H1 (cell line): Measurements from ENCODE around the gene PLPP4. TPM values are rescaled to one million over a fixed set of nuclear protein-coding genes. Genes with fewer than 3 reads are reported as not detected.

Experiments used
- CTCF ChIA-PET: fragments of 300-600 bp; sonication (Branson Sonifier 250); formaldehyde crosslinking; loops from one replicate; lab custom pipeline; 2021; ENCODE audit not compliant: partially characterized antibody; lab: Charles Lee
- POLR2A ChIA-PET: fragments of 300-600 bp; sonication (Branson Sonifier 250); formaldehyde crosslinking; loops from one replicate; lab custom pipeline; 2021; ENCODE audit warnings: inconsistent platforms; ENCODE audit not compliant: partially characterized antibody; lab: Charles Lee
- DNase-seq, 2 experiments: peaks; one replicate each; pipeline versions ENCODE4 v3.0.0 to v3.0.0-alpha.2; 2010 to 2022; ENCODE audit warnings: low spot score in 2 of 2, low read depth in 1 of 2, mixed read lengths in 1 of 2
- FAIRE-seq: peaks from 2 replicates; lab custom pipeline; 2011; peaks lifted over from hg19 to GRCh38; lab: Jason Lieb, UNC
- H2AFZ ChIP-seq: 2 replicates; pipeline ENCODE4 v1.8.1; 2012; ENCODE audit warnings: low read length, inconsistent platforms
- H2AK5ac ChIP-seq: 2 replicates; pipeline ENCODE4 v1.6.1; 2013; ENCODE audit warnings: low read depth, low read length
- H2BK120ac ChIP-seq: replicated peaks from 2 replicates; pipeline ENCODE3; 2013; ENCODE audit warnings: low read depth, low read length, inconsistent platforms
- H2BK12ac ChIP-seq: 2 replicates; pipeline ENCODE4 v1.6.1; 2013; ENCODE audit warnings: low read depth, low read length
- H2BK15ac ChIP-seq: 2 replicates; pipeline ENCODE4 v1.6.1; 2013; ENCODE audit warnings: low read length
- H2BK20ac ChIP-seq: 2 replicates; pipeline ENCODE4 v1.6.1; 2013; ENCODE audit warnings: low read length
- H2BK5ac ChIP-seq: 2 replicates; pipeline ENCODE4 v1.6.1; 2013; ENCODE audit warnings: low read depth, low read length
- H3K14ac ChIP-seq: 2 replicates; pipeline ENCODE4 v1.6.1; 2013; ENCODE audit warnings: inconsistent platforms; ENCODE audit not compliant: insufficient read length
- H3K18ac ChIP-seq: 2 replicates; pipeline ENCODE4 v1.6.1; 2013; ENCODE audit warnings: low read length; ENCODE audit errors: extremely low read depth
- H3K23ac ChIP-seq: 2 replicates; pipeline ENCODE4 v1.6.1; 2013; ENCODE audit warnings: inconsistent platforms; ENCODE audit not compliant: insufficient read length
- H3K23me2 ChIP-seq: 2 replicates; pipeline ENCODE4 v1.6.1; 2013; ENCODE audit warnings: low read depth, low read length
- H3K27ac ChIP-seq: 2 replicates; pipeline ENCODE4 v1.6.1; 2011; ENCODE audit warnings: low read depth, low read length, inconsistent platforms
- H3K27me3 ChIP-seq, 4 experiments: replicated peaks in 1 of 4; 1 replicate in 1 of 4; 2 replicates in 3 of 4; pipeline versions ENCODE4 v1.6.1 to v1.8.1; 2011 to 2013; ENCODE audit warnings: low read length in 3 of 4, mild to moderate bottlenecking in 3 of 4, inconsistent platforms in 2 of 4, mixed read lengths in 2 of 4, moderate library complexity in 1 of 4; ENCODE audit not compliant: control insufficient read depth in 3 of 4, insufficient read depth in 3 of 4; ENCODE audit errors: extremely low read depth in 1 of 4
- H3K36me3 ChIP-seq, 4 experiments: 2 replicates each; pipeline versions ENCODE4 v1.6.1 to v1.8.1; 2011 to 2013; ENCODE audit warnings: mild to moderate bottlenecking in 4 of 4, low read length in 3 of 4, moderate library complexity in 2 of 4, control low read depth in 1 of 4, inconsistent platforms in 1 of 4; ENCODE audit not compliant: insufficient read depth in 4 of 4, control insufficient read depth in 2 of 4
- H3K4ac ChIP-seq: replicated peaks from 2 replicates; pipeline ENCODE3; 2013; ENCODE audit warnings: low read length, low read depth, mixed read lengths, inconsistent platforms; ENCODE audit not compliant: insufficient read length
- H3K4me1 ChIP-seq, 4 experiments: replicated peaks in 1 of 4; 1 replicate in 1 of 4; 2 replicates in 3 of 4; pipeline versions ENCODE4 v1.6.1 to v1.8.1; 2011 to 2013; ENCODE audit warnings: low read length in 3 of 4, inconsistent platforms in 2 of 4, mixed read lengths in 1 of 4; ENCODE audit not compliant: insufficient read depth in 4 of 4, control insufficient read depth in 3 of 4
- H3K4me2 ChIP-seq, 2 experiments: 2 replicates each; pipeline versions ENCODE4 v1.6.1 to v1.8.1; 2011 to 2013; ENCODE audit warnings: low read depth in 2 of 2, low read length in 2 of 2, control low read depth in 1 of 2, inconsistent platforms in 1 of 2, mild to moderate bottlenecking in 1 of 2; ENCODE audit not compliant: insufficient read depth in 1 of 2
- H3K4me3 ChIP-seq, 4 experiments: fragments of 200-600, 300-600 bp in 1 of 4; sonication (generic), shearing (Covaris generic), sonication (Bioruptor Twin) in 1 of 4; 2 replicates each; pipeline versions ENCODE4 v1.5.1 to v1.8.1; 2011 to 2016; ENCODE audit warnings: low read length in 4 of 4, low read depth in 3 of 4, control low read depth in 2 of 4, inconsistent platforms in 2 of 4, mild to moderate bottlenecking in 2 of 4, mixed read lengths in 1 of 4, moderate library complexity in 1 of 4; ENCODE audit not compliant: insufficient read depth in 2 of 4; ENCODE audit errors: extremely low read depth in 1 of 4
- H3K56ac ChIP-seq: replicated peaks from 2 replicates; pipeline ENCODE3; 2013; ENCODE audit warnings: low read depth, mild to moderate bottlenecking, mixed read lengths, low read length, inconsistent platforms; ENCODE audit not compliant: insufficient read length
- H3K79me1 ChIP-seq: 2 replicates; pipeline ENCODE4 v1.6.1; 2013; ENCODE audit warnings: low read depth, low read length, control low read depth
- H3K79me2 ChIP-seq, 2 experiments: 2 replicates each; pipeline versions ENCODE4 v1.6.1 to v1.8.1; 2012 to 2013; ENCODE audit warnings: low read length in 2 of 2, mild to moderate bottlenecking in 2 of 2, inconsistent platforms in 1 of 2; ENCODE audit not compliant: insufficient read depth in 2 of 2, control insufficient read depth in 1 of 2
- H3K9ac ChIP-seq, 4 experiments: replicated peaks in 1 of 4; 1 replicate in 1 of 4; 2 replicates in 3 of 4; pipeline versions ENCODE4 v1.6.1 to v1.8.1; 2011 to 2013; ENCODE audit warnings: low read depth in 3 of 4, low read length in 3 of 4, control low read depth in 2 of 4, mild to moderate bottlenecking in 2 of 4, moderate library complexity in 2 of 4, inconsistent platforms in 1 of 4; ENCODE audit errors: extremely low read depth in 1 of 4
- H3K9me3 ChIP-seq, 2 experiments: 2 replicates each; pipeline versions ENCODE4 v1.6.1 to v1.8.1; 2012 to 2013; ENCODE audit warnings: mild to moderate bottlenecking in 2 of 2, moderate library complexity in 2 of 2, control low read depth in 1 of 2, inconsistent platforms in 1 of 2, low read depth in 1 of 2, low read length in 1 of 2, mixed read lengths in 1 of 2; ENCODE audit not compliant: insufficient read depth in 2 of 2
- H4K20me1 ChIP-seq, 2 experiments: replicated peaks in 1 of 2; 2 replicates each; pipeline versions ENCODE3 to v1.8.1; 2011 to 2013; ENCODE audit warnings: inconsistent platforms in 2 of 2, low read length in 2 of 2, mild to moderate bottlenecking in 1 of 2; ENCODE audit not compliant: insufficient read depth in 2 of 2, control insufficient read depth in 1 of 2
- H4K5ac ChIP-seq: 2 replicates; pipeline ENCODE4 v1.6.1; 2013; ENCODE audit warnings: low read length, low read depth, mixed read lengths, inconsistent platforms; ENCODE audit not compliant: insufficient read length
- H4K8ac ChIP-seq: 2 replicates; pipeline ENCODE4 v1.8.0; 2013; ENCODE audit warnings: mild to moderate bottlenecking, moderate library complexity, low read length, inconsistent platforms; ENCODE audit not compliant: insufficient read depth; ENCODE audit errors: extremely low read depth
- H4K91ac ChIP-seq: replicated peaks from 2 replicates; pipeline ENCODE3; 2013; ENCODE audit warnings: low read length, mixed read lengths, inconsistent platforms; ENCODE audit not compliant: insufficient read length
- CBX8 ChIP-seq: fragments of 300-800, 300-1000 bp; sonication (generic); IDR thresholded peaks from 2 replicates; pipeline ENCODE4 v1.7.1; 2016; ENCODE audit warnings: low read depth, low read length, borderline replicate concordance
- CEBPB ChIP-seq: IDR thresholded peaks from 2 replicates; pipeline ENCODE4 v1.6.1; 2012; ENCODE audit warnings: low read depth, low read length
- CTBP2 ChIP-seq: IDR thresholded peaks from 2 replicates; pipeline ENCODE4 v1.7.0; 2011; ENCODE audit warnings: borderline replicate concordance, mild to moderate bottlenecking, moderate library complexity, mixed read lengths, low read length; ENCODE audit not compliant: insufficient read depth, insufficient read length
- KDM1A ChIP-seq: fragments of 200-600, 300-600 bp; sonication (generic); IDR thresholded peaks from 2 replicates; pipeline ENCODE4 v1.7.1; 2016; ENCODE audit warnings: mild to moderate bottlenecking, low read length, borderline replicate concordance
- MAFK ChIP-seq: IDR thresholded peaks from 2 replicates; pipeline ENCODE4 v1.6.1; 2012; ENCODE audit warnings: low read depth, mild to moderate bottlenecking, improper control_type of control experiment, low read length
- PHF8 ChIP-seq: fragments of 200-600 bp; sonication (generic); conservative IDR thresholded peaks from 2 replicates; pipeline ENCODE4 v1.7.1; 2012; ENCODE audit warnings: low read depth, mild to moderate bottlenecking, inconsistent platforms, low read length, moderate library complexity
- RBBP5 ChIP-seq: IDR thresholded peaks from 2 replicates; pipeline ENCODE4 v1.7.1; 2012; ENCODE audit warnings: low read depth, mild to moderate bottlenecking, inconsistent platforms, low read length, moderate library complexity, borderline replicate concordance
- WGBS, 2 experiments: shearing (Covaris generic) in 1 of 2; methylation state at CpG; one replicate each; pipeline versions ENCODE4 v1.1.6 to v1.1.7; 2013 to 2015; ENCODE audit warnings: low lambda C conversion rate in 2 of 2, mixed read lengths in 2 of 2, inconsistent platforms in 1 of 2, low coverage in 1 of 2, missing lambda C conversion rate in 1 of 2; ENCODE audit not compliant: insufficient replicate concordance in 2 of 2, insufficient coverage in 1 of 2, insufficient read length in 1 of 2; ENCODE audit errors: extremely low coverage in 1 of 2, missing lambda C conversion rate in 1 of 2; 5-methylcytosine and 5-hydroxymethylcytosine counted together
- polyA plus RNA-seq, 7 experiments: library from polyadenylated mRNA; depleted of rRNA in 3 of 7; stranded (reverse) in 5 of 7; unstranded in 2 of 7; fragments of >200 nt in 5 of 7; fragments of 200-250 nt in 2 of 7; gene quantifications; 1 replicate in 5 of 7; 2 replicates in 1 of 7; 4 replicates in 1 of 7; pipeline versions ENCODE4 v1.2.1 to v1.2.3, GENCODE V29; 2011 to 2013; ENCODE audit warnings: missing spikeins in 2 of 7, mixed read lengths in 2 of 7
- total RNA-seq: library from RNA; stranded (reverse); fragmentation: NEBNext Ultra II Directional; extraction: Animal tissue kit (Norgen Biotek cat#: 25700); gene quantifications from 2 replicates; pipeline ENCODE4 v1.2.1, GENCODE V29; 2021
- TF ChIP-seq, protein P1 (sequence below): IDR thresholded peaks from 2 replicates; pipeline ENCODE4 v1.6.1; 2011; ENCODE audit warnings: low read length, improper control_type of control experiment

Gene PLPP4
- total and polyA plus RNA-seq, 2 of the 8 experiments (the other 6 are each of a cell fraction or from before 2014, with no cell fraction given) = 0.30 TPM; not detected in 1

DNA sequence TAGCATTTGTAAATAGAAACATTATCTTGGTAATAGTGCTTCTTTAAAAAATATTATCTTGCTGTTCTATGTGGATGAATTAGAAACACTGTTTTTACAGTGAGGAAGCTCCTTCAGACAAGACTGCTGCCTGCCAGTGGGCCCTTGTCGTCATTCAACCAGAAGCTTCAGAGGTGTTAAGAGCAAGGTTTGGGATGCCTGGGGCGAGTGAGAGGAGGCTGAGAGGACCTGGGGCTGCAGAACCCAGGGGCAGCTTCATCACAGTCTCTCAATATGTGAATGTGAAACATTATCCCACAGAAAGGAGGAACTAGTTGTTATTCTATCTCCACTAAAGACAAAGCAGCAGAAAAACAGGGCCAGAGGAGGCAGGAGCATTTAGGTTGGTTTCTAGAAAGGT, 8.1 kb downstream of the PLPP4 start:
- H2BK20ac ChIP-seq = no peak overlapping the region
- no peak overlapping the region for H3K14ac ChIP-seq
- no peaks in the 10 kb centered on the region for H3K36me3 ChIP-seq
- H2BK12ac ChIP-seq = no peak overlapping the region
- H4K20me1 ChIP-seq = no peaks in the 10 kb centered on the region
- no peaks in the 10 kb centered on the region for H3K23me2 ChIP-seq
- DNase-seq = no peak
- no peak overlapping the region for H3K27ac ChIP-seq
- H3K23ac ChIP-seq = no peak overlapping the region
- no peak overlapping the region for H2BK15ac ChIP-seq
- no peak for FAIRE-seq
- no peak overlapping the region for H2BK5ac ChIP-seq
- no peak overlapping the region for H3K56ac ChIP-seq
- CTCF ChIA-PET = interaction anchor here (0.6 kb wide), 2 partner anchors 215 to 1838 kb away, joined by 3 read pairs; no protein-coding TSS in a partner anchor
- H3K27me3 ChIP-seq = peaks cover 0 to 3% (median 0%) of the 10 kb centered on the region in 4 experiments; a peak in 1 of 7 replicates
- H2BK120ac ChIP-seq = no peak overlapping the region
- H3K18ac ChIP-seq = no peak overlapping the region
- H2AK5ac ChIP-seq = no peak overlapping the region
- WGBS, 2 experiments = 61% methylated on average over 2 of the region's 2 CpGs; no CpG with 5 or more reads in 1 of the 2 experiments
- no peak overlapping the region for H3K9ac ChIP-seq
- no peaks in the 10 kb centered on the region for H3K79me1 ChIP-seq
- no peak overlapping the region for H4K5ac ChIP-seq
- no peak overlapping the region for H2AFZ ChIP-seq
- no peaks in the 10 kb centered on the region for H3K79me2 ChIP-seq
- H3K4ac ChIP-seq = no peak overlapping the region
- no peaks in the 10 kb centered on the region for H3K4me1 ChIP-seq
- H3K9me3 ChIP-seq = no peaks in the 10 kb centered on the region
- H4K91ac ChIP-seq = no peak overlapping the region
- POLR2A ChIA-PET = no interaction called here
- no peak overlapping the region for H3K4me2 ChIP-seq
- TF ChIP-seq CBX8 (no peak), MAFK (no peak), PHF8 (no peak), RBBP5 (no peak), CTBP2 (no peak), KDM1A (no peak), CEBPB (no peak)
- TF ChIP-seq, protein P1, sequence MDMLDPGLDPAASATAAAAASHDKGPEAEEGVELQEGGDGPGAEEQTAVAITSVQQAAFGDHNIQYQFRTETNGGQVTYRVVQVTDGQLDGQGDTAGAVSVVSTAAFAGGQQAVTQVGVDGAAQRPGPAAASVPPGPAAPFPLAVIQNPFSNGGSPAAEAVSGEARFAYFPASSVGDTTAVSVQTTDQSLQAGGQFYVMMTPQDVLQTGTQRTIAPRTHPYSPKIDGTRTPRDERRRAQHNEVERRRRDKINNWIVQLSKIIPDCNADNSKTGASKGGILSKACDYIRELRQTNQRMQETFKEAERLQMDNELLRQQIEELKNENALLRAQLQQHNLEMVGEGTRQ = no peak
- H4K8ac ChIP-seq = no peak overlapping the region
- no peak overlapping the region for H3K4me3 ChIP-seq
